Measurements from ENCODE around the gene GRHPR.

GRHPR gene

GRCh38 chr9:37480759-37481158 lies 58.3 kb downstream of the GRHPR start:
- TF ChIP-seq GATA1 (IDR thresholded peaks at IDR 0.05; ENCODE audit: low read depth, low read length) (no peak), POLR2A (IDR thresholded peaks at IDR 0.05; ENCODE audit: low read length) (no peak)
- DNase-seq, result no peak

GRCh38 chr9:37485389-37486255 lies 63.1 kb downstream of the GRHPR start, which contains the start of gene POLR1E:
TSS of gene POLR1E (plus strand) at chr9:37485948. CDS start at chr9:37486048, 100 bp downstream.
- DNase-seq, result peak; percentile 95 to 96
- TF ChIP-seq GATA1 (IDR thresholded peaks at IDR 0.05; ENCODE audit: low read depth, low read length) (no peak), POLR2A (IDR thresholded peaks at IDR 0.05; ENCODE audit: low read length) (peak; percentile 89)

GRCh38 chr9:37486256-37486615 lies 63.7 kb downstream of the GRHPR start:
- no peak for DNase-seq

More at GRCh38 chr9:37486256-37486615, 63.7 kb downstream of the GRHPR start:
- TF ChIP-seq GATA1 (IDR thresholded peaks at IDR 0.05; ENCODE audit: low read depth, low read length) (no peak), POLR2A (IDR thresholded peaks at IDR 0.05; ENCODE audit: low read length) (no peak)

Data from erythroblast (primary cell).